H1 (cell line): ENCODE data around the gene HIVEP3. TPM values are rescaled to one million over a fixed set of nuclear protein-coding genes. Genes with fewer than 3 reads are reported as not detected.

Experiments used
- CTCF ChIA-PET: fragments of 300-600 bp; sonication (Branson Sonifier 250); formaldehyde crosslinking; loops from one replicate; lab custom pipeline; 2021; ENCODE audit not compliant: partially characterized antibody; lab: Charles Lee
- POLR2A ChIA-PET: fragments of 300-600 bp; sonication (Branson Sonifier 250); formaldehyde crosslinking; loops from one replicate; lab custom pipeline; 2021; ENCODE audit warnings: inconsistent platforms; ENCODE audit not compliant: partially characterized antibody; lab: Charles Lee
- DNase-seq, 2 experiments: peaks; one replicate each; pipeline versions ENCODE4 v3.0.0 to v3.0.0-alpha.2; 2010 to 2022; ENCODE audit warnings: low spot score in 2 of 2, low read depth in 1 of 2, mixed read lengths in 1 of 2
- FAIRE-seq: peaks from 2 replicates; lab custom pipeline; 2011; peaks lifted over from hg19 to GRCh38; lab: Jason Lieb, UNC
- H2AFZ ChIP-seq: 2 replicates; pipeline ENCODE4 v1.8.1; 2012; ENCODE audit warnings: low read length, inconsistent platforms
- H2AK5ac ChIP-seq: 2 replicates; pipeline ENCODE4 v1.6.1; 2013; ENCODE audit warnings: low read depth, low read length
- H2BK120ac ChIP-seq: replicated peaks from 2 replicates; pipeline ENCODE3; 2013; ENCODE audit warnings: low read depth, low read length, inconsistent platforms
- H2BK12ac ChIP-seq: 2 replicates; pipeline ENCODE4 v1.6.1; 2013; ENCODE audit warnings: low read depth, low read length
- H2BK15ac ChIP-seq: 2 replicates; pipeline ENCODE4 v1.6.1; 2013; ENCODE audit warnings: low read length
- H2BK20ac ChIP-seq: 2 replicates; pipeline ENCODE4 v1.6.1; 2013; ENCODE audit warnings: low read length
- H2BK5ac ChIP-seq: 2 replicates; pipeline ENCODE4 v1.6.1; 2013; ENCODE audit warnings: low read depth, low read length
- H3K14ac ChIP-seq: 2 replicates; pipeline ENCODE4 v1.6.1; 2013; ENCODE audit warnings: inconsistent platforms; ENCODE audit not compliant: insufficient read length
- H3K18ac ChIP-seq: 2 replicates; pipeline ENCODE4 v1.6.1; 2013; ENCODE audit warnings: low read length; ENCODE audit errors: extremely low read depth
- H3K23ac ChIP-seq: 2 replicates; pipeline ENCODE4 v1.6.1; 2013; ENCODE audit warnings: inconsistent platforms; ENCODE audit not compliant: insufficient read length
- H3K23me2 ChIP-seq: 2 replicates; pipeline ENCODE4 v1.6.1; 2013; ENCODE audit warnings: low read depth, low read length
- H3K27ac ChIP-seq: 2 replicates; pipeline ENCODE4 v1.6.1; 2011; ENCODE audit warnings: low read depth, low read length, inconsistent platforms
- H3K27me3 ChIP-seq, 4 experiments: replicated peaks in 1 of 4; 1 replicate in 1 of 4; 2 replicates in 3 of 4; pipeline versions ENCODE4 v1.6.1 to v1.8.1; 2011 to 2013; ENCODE audit warnings: low read length in 3 of 4, mild to moderate bottlenecking in 3 of 4, inconsistent platforms in 2 of 4, mixed read lengths in 2 of 4, moderate library complexity in 1 of 4; ENCODE audit not compliant: control insufficient read depth in 3 of 4, insufficient read depth in 3 of 4; ENCODE audit errors: extremely low read depth in 1 of 4
- H3K36me3 ChIP-seq, 4 experiments: 2 replicates each; pipeline versions ENCODE4 v1.6.1 to v1.8.1; 2011 to 2013; ENCODE audit warnings: mild to moderate bottlenecking in 4 of 4, low read length in 3 of 4, moderate library complexity in 2 of 4, control low read depth in 1 of 4, inconsistent platforms in 1 of 4; ENCODE audit not compliant: insufficient read depth in 4 of 4, control insufficient read depth in 2 of 4
- H3K4ac ChIP-seq: replicated peaks from 2 replicates; pipeline ENCODE3; 2013; ENCODE audit warnings: low read length, low read depth, mixed read lengths, inconsistent platforms; ENCODE audit not compliant: insufficient read length
- H3K4me1 ChIP-seq, 4 experiments: replicated peaks in 1 of 4; 1 replicate in 1 of 4; 2 replicates in 3 of 4; pipeline versions ENCODE4 v1.6.1 to v1.8.1; 2011 to 2013; ENCODE audit warnings: low read length in 3 of 4, inconsistent platforms in 2 of 4, mixed read lengths in 1 of 4; ENCODE audit not compliant: insufficient read depth in 4 of 4, control insufficient read depth in 3 of 4
- H3K4me2 ChIP-seq, 2 experiments: 2 replicates each; pipeline versions ENCODE4 v1.6.1 to v1.8.1; 2011 to 2013; ENCODE audit warnings: low read depth in 2 of 2, low read length in 2 of 2, control low read depth in 1 of 2, inconsistent platforms in 1 of 2, mild to moderate bottlenecking in 1 of 2; ENCODE audit not compliant: insufficient read depth in 1 of 2
- H3K4me3 ChIP-seq, 4 experiments: fragments of 200-600, 300-600 bp in 1 of 4; sonication (generic), shearing (Covaris generic), sonication (Bioruptor Twin) in 1 of 4; 2 replicates each; pipeline versions ENCODE4 v1.5.1 to v1.8.1; 2011 to 2016; ENCODE audit warnings: low read length in 4 of 4, low read depth in 3 of 4, control low read depth in 2 of 4, inconsistent platforms in 2 of 4, mild to moderate bottlenecking in 2 of 4, mixed read lengths in 1 of 4, moderate library complexity in 1 of 4; ENCODE audit not compliant: insufficient read depth in 2 of 4; ENCODE audit errors: extremely low read depth in 1 of 4
- H3K56ac ChIP-seq: replicated peaks from 2 replicates; pipeline ENCODE3; 2013; ENCODE audit warnings: low read depth, mild to moderate bottlenecking, mixed read lengths, low read length, inconsistent platforms; ENCODE audit not compliant: insufficient read length
- H3K79me1 ChIP-seq: 2 replicates; pipeline ENCODE4 v1.6.1; 2013; ENCODE audit warnings: low read depth, low read length, control low read depth
- H3K79me2 ChIP-seq, 2 experiments: 2 replicates each; pipeline versions ENCODE4 v1.6.1 to v1.8.1; 2012 to 2013; ENCODE audit warnings: low read length in 2 of 2, mild to moderate bottlenecking in 2 of 2, inconsistent platforms in 1 of 2; ENCODE audit not compliant: insufficient read depth in 2 of 2, control insufficient read depth in 1 of 2
- H3K9ac ChIP-seq, 4 experiments: replicated peaks in 1 of 4; 1 replicate in 1 of 4; 2 replicates in 3 of 4; pipeline versions ENCODE4 v1.6.1 to v1.8.1; 2011 to 2013; ENCODE audit warnings: low read depth in 3 of 4, low read length in 3 of 4, control low read depth in 2 of 4, mild to moderate bottlenecking in 2 of 4, moderate library complexity in 2 of 4, inconsistent platforms in 1 of 4; ENCODE audit errors: extremely low read depth in 1 of 4
- H3K9me3 ChIP-seq, 2 experiments: 2 replicates each; pipeline versions ENCODE4 v1.6.1 to v1.8.1; 2012 to 2013; ENCODE audit warnings: mild to moderate bottlenecking in 2 of 2, moderate library complexity in 2 of 2, control low read depth in 1 of 2, inconsistent platforms in 1 of 2, low read depth in 1 of 2, low read length in 1 of 2, mixed read lengths in 1 of 2; ENCODE audit not compliant: insufficient read depth in 2 of 2
- H4K20me1 ChIP-seq, 2 experiments: replicated peaks in 1 of 2; 2 replicates each; pipeline versions ENCODE3 to v1.8.1; 2011 to 2013; ENCODE audit warnings: inconsistent platforms in 2 of 2, low read length in 2 of 2, mild to moderate bottlenecking in 1 of 2; ENCODE audit not compliant: insufficient read depth in 2 of 2, control insufficient read depth in 1 of 2
- H4K5ac ChIP-seq: 2 replicates; pipeline ENCODE4 v1.6.1; 2013; ENCODE audit warnings: low read length, low read depth, mixed read lengths, inconsistent platforms; ENCODE audit not compliant: insufficient read length
- H4K8ac ChIP-seq: 2 replicates; pipeline ENCODE4 v1.8.0; 2013; ENCODE audit warnings: mild to moderate bottlenecking, moderate library complexity, low read length, inconsistent platforms; ENCODE audit not compliant: insufficient read depth; ENCODE audit errors: extremely low read depth
- H4K91ac ChIP-seq: replicated peaks from 2 replicates; pipeline ENCODE3; 2013; ENCODE audit warnings: low read length, mixed read lengths, inconsistent platforms; ENCODE audit not compliant: insufficient read length
- ATF2 ChIP-seq: IDR thresholded peaks from 2 replicates; pipeline ENCODE4 v1.6.1; 2012; ENCODE audit warnings: low read length, inconsistent platforms
- CBX5 ChIP-seq: fragments of 300-800, 300-1000 bp; sonication (generic); IDR thresholded peaks from 2 replicates; pipeline ENCODE4 v1.7.1; 2016; ENCODE audit warnings: antibody characterized with exemption, low read length, low read depth
- EP300 ChIP-seq, 2 experiments: IDR thresholded peaks; 1 replicate in 1 of 2; 2 replicates in 1 of 2; pipeline ENCODE4 v1.6.1; 2011 to 2012; ENCODE audit warnings: low read depth in 2 of 2, low read length in 2 of 2, mild to moderate bottlenecking in 2 of 2, borderline replicate concordance in 1 of 2, inconsistent platforms in 1 of 2, moderate library complexity in 1 of 2
- FOSL1 ChIP-seq: IDR thresholded peaks from 2 replicates; pipeline ENCODE4 v1.6.1; 2011; ENCODE audit warnings: mild to moderate bottlenecking, low read depth, low read length, moderate library complexity; ENCODE audit not compliant: insufficient read depth
- MAFK ChIP-seq: IDR thresholded peaks from 2 replicates; pipeline ENCODE4 v1.6.1; 2012; ENCODE audit warnings: low read depth, mild to moderate bottlenecking, improper control_type of control experiment, low read length
- RBBP5 ChIP-seq: IDR thresholded peaks from 2 replicates; pipeline ENCODE4 v1.7.1; 2012; ENCODE audit warnings: low read depth, mild to moderate bottlenecking, inconsistent platforms, low read length, moderate library complexity, borderline replicate concordance
- RFX5 ChIP-seq: IDR thresholded peaks from 2 replicates; pipeline ENCODE4 v1.6.1; 2011; ENCODE audit warnings: low read depth, low read length, improper control_type of control experiment, borderline replicate concordance
- SIRT6 ChIP-seq: IDR thresholded peaks from one replicate; pipeline ENCODE4 v1.7.1; 2012; ENCODE audit warnings: low read length, inconsistent platforms
- TBP ChIP-seq: IDR thresholded peaks from 2 replicates; pipeline ENCODE4 v1.6.1; 2011; ENCODE audit warnings: low read depth, low read length, improper control_type of control experiment
- WGBS, 2 experiments: shearing (Covaris generic) in 1 of 2; methylation state at CpG; one replicate each; pipeline versions ENCODE4 v1.1.6 to v1.1.7; 2013 to 2015; ENCODE audit warnings: low lambda C conversion rate in 2 of 2, mixed read lengths in 2 of 2, inconsistent platforms in 1 of 2, low coverage in 1 of 2, missing lambda C conversion rate in 1 of 2; ENCODE audit not compliant: insufficient replicate concordance in 2 of 2, insufficient coverage in 1 of 2, insufficient read length in 1 of 2; ENCODE audit errors: extremely low coverage in 1 of 2, missing lambda C conversion rate in 1 of 2; 5-methylcytosine and 5-hydroxymethylcytosine counted together
- polyA plus RNA-seq, 7 experiments: library from polyadenylated mRNA; depleted of rRNA in 3 of 7; stranded (reverse) in 5 of 7; unstranded in 2 of 7; fragments of >200 nt in 5 of 7; fragments of 200-250 nt in 2 of 7; gene quantifications; 1 replicate in 5 of 7; 2 replicates in 1 of 7; 4 replicates in 1 of 7; pipeline versions ENCODE4 v1.2.1 to v1.2.3, GENCODE V29; 2011 to 2013; ENCODE audit warnings: missing spikeins in 2 of 7, mixed read lengths in 2 of 7
- total RNA-seq: library from RNA; stranded (reverse); fragmentation: NEBNext Ultra II Directional; extraction: Animal tissue kit (Norgen Biotek cat#: 25700); gene quantifications from 2 replicates; pipeline ENCODE4 v1.2.1, GENCODE V29; 2021
- TF ChIP-seq, protein P1 (sequence below): IDR thresholded peaks from 2 replicates; pipeline ENCODE4 v1.6.1; 2012; ENCODE audit warnings: inconsistent platforms

The HIVEP3 gene
- total and polyA plus RNA-seq, 2 of the 8 experiments (the other 6 are each of a cell fraction or from before 2014, with no cell fraction given), result 0.24 to 0.69 TPM

DNA sequence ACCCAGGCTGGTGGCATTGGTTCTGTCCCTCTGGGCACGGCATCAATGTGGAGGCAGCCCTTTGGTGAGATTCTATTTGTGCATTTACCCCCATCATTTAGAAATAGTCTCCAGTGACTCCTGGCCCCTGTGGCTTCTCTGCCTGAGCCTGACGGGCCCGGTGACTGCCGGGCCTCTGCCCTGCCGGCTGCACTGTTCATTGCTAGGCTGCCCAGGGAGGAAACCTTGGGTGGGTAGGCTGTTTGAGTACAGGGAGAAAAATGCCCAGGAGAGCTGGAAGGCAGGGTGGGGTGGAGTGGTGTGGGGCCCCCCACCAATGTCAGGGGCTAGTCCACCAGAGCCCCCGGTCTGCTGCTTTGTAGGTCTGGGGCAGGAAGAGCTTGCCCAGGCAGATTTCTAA lies 410.9 kb downstream of the HIVEP3 start:
- H3K56ac ChIP-seq, result no peak overlapping the region

More for the DNA sequence above, 410.9 kb downstream of the HIVEP3 start:
- WGBS, 2 experiments, result 92% methylated on average over 5 of the region's 6 CpGs; no CpG with 5 or more reads in 1 of the 2 experiments
- Histone ChIP-seq H3K79me2 (no peaks in the 10 kb centered on the region), H3K23ac (no peak overlapping the region), H3K36me3 (no peaks in the 10 kb centered on the region; a peak in 1 of 8 replicates), H3K79me1 (no peaks in the 10 kb centered on the region), H2BK20ac (no peak overlapping the region), H4K20me1 (no peaks in the 10 kb centered on the region), H4K91ac (no peak overlapping the region), H3K18ac (no peak overlapping the region), H2BK12ac (no peak overlapping the region), H3K27ac (no peak overlapping the region), H3K14ac (no peak overlapping the region), H2BK15ac (no peak overlapping the region), H4K8ac (no peak overlapping the region), H3K4me3 (no peak overlapping the region), H3K27me3 (no peaks in the 10 kb centered on the region), H3K4me1 (peaks cover 0 to 4% (median 0%) of the 10 kb centered on the region in 4 experiments; a peak in 2 of 7 replicates), H2AK5ac (no peak overlapping the region), H2AFZ (no peak overlapping the region), H3K9me3 (no peaks in the 10 kb centered on the region), H3K4ac (no peak overlapping the region), H2BK5ac (no peak overlapping the region), H3K4me2 (no peak overlapping the region), H3K23me2 (0 out of 2 replicates have a peak, but pooled peaks cover 2% of the 10 kb centered on the region), H3K9ac (no peak overlapping the region), H4K5ac (no peak overlapping the region), H2BK120ac (no peak overlapping the region)
- DNase-seq, result no peak
- POLR2A ChIA-PET, result interaction anchor here (1.2 to 1.6 kb wide), 2 partner anchors 12 to 68 kb away, joined by 3 read pairs; no protein-coding TSS in a partner anchor
- TF ChIP-seq ATF2, result no peak
- TF ChIP-seq RBBP5, result no peak
- TF ChIP-seq CBX5, result no peak
- no peak for TF ChIP-seq EP300 (IDR thresholded peaks at IDR 0.05; ENCODE audit: borderline replicate concordance in 1 of 2, low read depth in 2 of 2, low read length in 2 of 2)
- TF ChIP-seq FOSL1, result no peak
- TF ChIP-seq MAFK, result no peak
- no peak for TF ChIP-seq SIRT6
- TF ChIP-seq RFX5, result no peak
- TF ChIP-seq TBP, result no peak
- TF ChIP-seq, protein P1, sequence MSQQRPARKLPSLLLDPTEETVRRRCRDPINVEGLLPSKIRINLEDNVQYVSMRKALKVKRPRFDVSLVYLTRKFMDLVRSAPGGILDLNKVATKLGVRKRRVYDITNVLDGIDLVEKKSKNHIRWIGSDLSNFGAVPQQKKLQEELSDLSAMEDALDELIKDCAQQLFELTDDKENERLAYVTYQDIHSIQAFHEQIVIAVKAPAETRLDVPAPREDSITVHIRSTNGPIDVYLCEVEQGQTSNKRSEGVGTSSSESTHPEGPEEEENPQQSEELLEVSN, result no peak
- no peak for FAIRE-seq
- CTCF ChIA-PET, result interaction anchor here (0.9 to 4.3 kb wide), 11 partner anchors 8 to 193 kb away, joined by 3 to 30 read pairs (median 5); partner anchors contain the start of gene EDN2
